Gastroesophageal sphincter (tissue), 4 donors: ENCODE results near the gene ERBB2. TPM values are rescaled to one million over a fixed set of nuclear protein-coding genes. Genes with fewer than 3 reads are reported as not detected.

ENCODE experiments used
- ATAC-seq: fragments of 150-250 bp; one replicate; pipeline ENCODE4 v1.9.1; 2016; ENCODE audit warnings: mild to moderate bottlenecking, moderate library complexity
- H3K27ac ChIP-seq, 4 donors: fragments of 200-600 bp; sonication (generic) in 3 of 4; 1 replicate in 3 of 4; 2 replicates in 1 of 4; pipeline ENCODE4 v1.5.1; 2016 to 2019
- H3K27me3 ChIP-seq: fragments of 200-600 bp; sonication (generic); one replicate; pipeline ENCODE4 v1.5.1; 2019
- H3K36me3 ChIP-seq, 2 donors: fragments of 200-600 bp; sonication (generic); one replicate each; pipeline ENCODE4 v1.5.1; 2019; ENCODE audit warnings: control low read depth in 1 of 2
- H3K4me1 ChIP-seq, 3 donors: fragments of 200-600 bp; sonication (generic); 1 replicate in 2 of 3; 2 replicates in 1 of 3; pipeline ENCODE4 v1.5.1; 2016 to 2019; ENCODE audit warnings: control low read depth in 2 of 3
- H3K4me3 ChIP-seq, 2 donors: fragments of 200-600 bp; sonication (generic); one replicate each; pipeline ENCODE4 v1.5.1; 2019; ENCODE audit warnings: mild to moderate bottlenecking in 1 of 2, moderate library complexity in 1 of 2
- H3K9me3 ChIP-seq, 3 donors: fragments of 200-600 bp; sonication (generic); one replicate each; pipeline ENCODE4 v1.5.1; 2017 to 2019; ENCODE audit warnings: control low read depth in 2 of 3
- EP300 ChIP-seq: sonication (generic); formaldehyde crosslinking; IDR thresholded peaks from one replicate; pipeline ENCODE4 v1.6.1; 2017; ENCODE audit warnings: antibody characterized with exemption, mild to moderate bottlenecking
- POLR2A ChIP-seq, 2 donors: fragments of 450-650 bp; IDR thresholded peaks; one replicate each; pipeline ENCODE4 v1.6.1; 2017; ENCODE audit warnings: antibody characterized with exemption in 2 of 2, mild to moderate bottlenecking in 2 of 2, moderate library complexity in 1 of 2
- POLR2AphosphoS5 ChIP-seq: sonication (generic); formaldehyde crosslinking; IDR thresholded peaks from one replicate; pipeline ENCODE4 v1.6.1; 2017; ENCODE audit warnings: antibody characterized with exemption
- WGBS, 2 donors: methylation state at CpG; one replicate each; pipeline ENCODE4 v1.1.5; 2018; ENCODE audit warnings: low coverage in 1 of 2; 5-methylcytosine and 5-hydroxymethylcytosine counted together
- total RNA-seq, 4 donors: library from RNA; depleted of rRNA; stranded (reverse); fragments of >200 nt; gene quantifications; one replicate each; pipeline ENCODE4 v1.1.0, GENCODE V29; 2016
- TF ChIP-seq, protein P1 (sequence below), 4 experiments: fragments of 200-600 bp in 2 of 4; fragments of 450-650 bp in 2 of 4; sonication (generic) in 1 of 4; IDR thresholded peaks; one replicate each; pipeline ENCODE4 v1.5.1; 2017 to 2019; ENCODE audit warnings: antibody characterized with exemption in 4 of 4, mild to moderate bottlenecking in 2 of 4, moderate library complexity in 2 of 4

The ERBB2 gene
- total RNA-seq, 4 donors from 2014 or later, result 43.3 to 60.8 (median 48.2) TPM

- peaks cover 15% of the 10 kb centered on the region for H3K27me3 ChIP-seq
- no peak overlapping the region for H3K4me3 ChIP-seq
- 83 to 100% methylated on average over 1 to 2 of the region's 10 CpGs for WGBS, 2 donors
- H3K9me3 ChIP-seq, result no peaks in the 10 kb centered on the region
- H3K27ac ChIP-seq, result peak overlapping the region in 1 of 4 donors; percentile 5
- TF ChIP-seq POLR2AphosphoS5, result no peak
- no peak for TF ChIP-seq EP300
- TF ChIP-seq POLR2A (IDR thresholded peaks at IDR 0.05), result no peak
- TF ChIP-seq, protein P1, sequence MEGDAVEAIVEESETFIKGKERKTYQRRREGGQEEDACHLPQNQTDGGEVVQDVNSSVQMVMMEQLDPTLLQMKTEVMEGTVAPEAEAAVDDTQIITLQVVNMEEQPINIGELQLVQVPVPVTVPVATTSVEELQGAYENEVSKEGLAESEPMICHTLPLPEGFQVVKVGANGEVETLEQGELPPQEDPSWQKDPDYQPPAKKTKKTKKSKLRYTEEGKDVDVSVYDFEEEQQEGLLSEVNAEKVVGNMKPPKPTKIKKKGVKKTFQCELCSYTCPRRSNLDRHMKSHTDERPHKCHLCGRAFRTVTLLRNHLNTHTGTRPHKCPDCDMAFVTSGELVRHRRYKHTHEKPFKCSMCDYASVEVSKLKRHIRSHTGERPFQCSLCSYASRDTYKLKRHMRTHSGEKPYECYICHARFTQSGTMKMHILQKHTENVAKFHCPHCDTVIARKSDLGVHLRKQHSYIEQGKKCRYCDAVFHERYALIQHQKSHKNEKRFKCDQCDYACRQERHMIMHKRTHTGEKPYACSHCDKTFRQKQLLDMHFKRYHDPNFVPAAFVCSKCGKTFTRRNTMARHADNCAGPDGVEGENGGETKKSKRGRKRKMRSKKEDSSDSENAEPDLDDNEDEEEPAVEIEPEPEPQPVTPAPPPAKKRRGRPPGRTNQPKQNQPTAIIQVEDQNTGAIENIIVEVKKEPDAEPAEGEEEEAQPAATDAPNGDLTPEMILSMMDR (IDR thresholded peaks at IDR 0.05), result no peak
- peaks cover 0 to 48% (median 17%) of the 10 kb centered on the region in 3 donors for H3K4me1 ChIP-seq
- ATAC-seq, result no peak
- peaks cover 0 to 20% of the 10 kb centered on the region in 2 donors for H3K36me3 ChIP-seq
These were observed 24.3 kb upstream of the ERBB2 start for GRCh38 chr17:39675390-39676082.

DNA sequence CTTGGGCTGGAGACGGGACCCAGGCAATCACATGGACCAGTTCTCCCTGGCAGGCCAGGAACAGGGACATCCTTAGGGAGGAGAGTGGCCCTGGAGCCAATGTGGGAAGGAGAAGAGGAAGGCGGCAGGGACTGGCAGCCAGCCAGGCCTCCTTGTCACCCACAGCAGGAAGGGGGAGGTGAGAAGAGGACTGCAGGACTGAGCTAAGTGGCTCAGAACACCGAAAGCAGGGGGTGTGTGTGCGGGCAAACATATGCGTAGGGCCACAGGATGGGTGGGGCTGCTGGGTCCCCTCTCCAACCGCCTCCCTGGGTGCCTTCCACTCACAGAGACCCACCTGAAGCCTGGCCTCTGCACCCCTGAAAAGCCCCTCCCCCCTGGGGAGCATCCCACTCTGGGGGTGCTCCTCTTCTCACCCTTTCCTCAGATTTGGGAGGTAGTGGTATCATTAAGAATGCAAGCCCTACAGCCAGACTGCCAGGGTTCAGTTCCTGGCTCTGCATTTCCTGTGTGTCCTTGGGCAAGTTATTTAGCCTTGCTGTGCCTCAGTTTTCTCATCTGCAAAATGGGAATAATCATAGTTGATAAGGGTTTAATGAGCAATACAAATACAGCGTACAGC is 23.6 kb upstream of the ERBB2 start:
- Histone ChIP-seq H3K4me3 (no peak overlapping the region), H3K27ac (peak overlapping the region in 1 of 4 donors; percentile 5), H3K9me3 (no peaks in the 10 kb centered on the region), H3K27me3 (peaks cover 7% of the 10 kb centered on the region), H3K4me1 (peaks cover 0 to 46% (median 17%) of the 10 kb centered on the region in 3 donors), H3K36me3 (peaks cover 0 to 28% of the 10 kb centered on the region in 2 donors)
- WGBS, 2 donors, result 70% methylated on average over 2 of the region's 7 CpGs; no CpG with 5 or more reads in 1 of the 2 donors
- ATAC-seq, result peak; percentile 14
- TF ChIP-seq POLR2A (IDR thresholded peaks at IDR 0.05) (no peak), POLR2AphosphoS5 (no peak), EP300 (no peak)
- TF ChIP-seq, protein P1 (IDR thresholded peaks at IDR 0.05), result no peak

DNA sequence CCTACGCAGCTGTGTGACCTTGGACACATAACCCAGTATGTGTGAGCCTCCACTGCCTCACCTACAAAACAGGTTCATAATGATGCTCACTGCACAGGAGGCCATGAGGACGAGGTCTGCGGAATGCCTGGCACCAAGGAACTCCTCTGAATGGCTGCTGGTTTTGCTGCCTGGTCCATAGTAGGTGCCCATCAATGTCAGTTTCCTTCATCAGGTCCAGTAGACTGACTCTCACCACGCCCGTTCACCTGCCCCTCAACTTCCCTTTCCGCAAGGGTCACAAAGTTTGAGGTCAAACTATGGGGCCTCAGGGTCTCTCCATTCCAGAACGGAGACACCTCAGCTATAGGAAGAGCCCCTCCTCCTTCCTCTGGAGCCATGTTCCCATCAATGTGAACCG is 22.8 kb upstream of the ERBB2 start:
- WGBS, 2 donors, result 46 to 100% methylated on average over 2 to 5 of the region's 8 CpGs
- ATAC-seq, result no peak
- H3K9me3 ChIP-seq, result no peaks in the 10 kb centered on the region
- H3K4me1 ChIP-seq, result peaks cover 0 to 38% (median 17%) of the 10 kb centered on the region in 3 donors
- H3K27me3 ChIP-seq, result no peaks in the 10 kb centered on the region
- TF ChIP-seq, protein P1 (IDR thresholded peaks at IDR 0.05), result no peak
- TF ChIP-seq EP300 (no peak), POLR2A (IDR thresholded peaks at IDR 0.05) (no peak), POLR2AphosphoS5 (no peak)
- H3K4me3 ChIP-seq, result no peak overlapping the region
- H3K36me3 ChIP-seq, result peaks cover 0 to 33% of the 10 kb centered on the region in 2 donors
- peak overlapping the region in 3 of 4 donors; percentile 55 to 75 (median 70) for H3K27ac ChIP-seq

DNA sequence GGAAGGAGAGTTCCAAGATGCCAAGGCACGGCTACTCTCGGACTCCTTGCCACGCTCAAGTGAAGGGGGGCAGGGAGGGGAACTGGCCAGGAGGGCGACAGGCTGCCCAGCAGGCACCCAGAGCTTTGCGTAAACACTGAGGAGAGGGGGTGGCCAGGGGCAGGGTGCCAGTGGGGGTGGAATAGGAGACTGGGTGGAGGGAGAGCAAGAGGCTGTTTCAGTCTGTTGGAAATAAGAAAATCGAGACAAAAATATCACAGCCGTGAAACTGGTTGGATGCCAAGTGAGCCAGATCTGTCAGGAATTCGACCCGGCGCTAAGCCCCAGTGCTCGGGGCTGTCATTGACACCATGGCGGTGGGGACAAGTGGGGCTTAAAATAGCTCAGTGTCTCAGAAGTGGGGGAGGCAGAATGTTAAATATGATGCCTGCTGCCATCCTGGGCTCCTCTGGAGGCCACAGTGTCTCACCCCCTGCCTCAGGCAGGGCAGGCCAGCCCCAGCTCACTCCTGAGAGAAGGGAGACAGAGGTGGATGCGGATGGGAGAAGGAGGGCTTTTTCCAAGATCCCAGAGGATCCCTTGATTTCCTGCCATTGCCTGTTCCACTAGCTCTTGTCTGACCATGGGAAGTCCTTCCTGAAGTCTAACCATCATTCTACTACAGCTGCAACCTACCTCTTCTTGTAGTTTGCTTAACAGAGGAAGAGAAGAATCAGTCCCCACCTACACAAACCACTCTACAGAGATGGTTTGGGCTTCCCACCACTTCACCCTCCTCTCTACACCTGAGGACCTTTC is 22.1 kb upstream of the ERBB2 start:
- peak; percentile 52 for ATAC-seq
- WGBS, 2 donors, result 29 to 30% methylated on average over 8 to 10 of the region's 13 CpGs
- H3K4me3 ChIP-seq, result no peak overlapping the region
- H3K27me3 ChIP-seq, result no peaks in the 10 kb centered on the region
- no peaks in the 10 kb centered on the region for H3K9me3 ChIP-seq
- peaks cover 0 to 36% of the 10 kb centered on the region in 2 donors for H3K36me3 ChIP-seq
- H3K27ac ChIP-seq, result peak overlapping the region; percentile 4 to 75 (median 62)
- peaks cover 0 to 37% (median 17%) of the 10 kb centered on the region in 3 donors for H3K4me1 ChIP-seq
- TF ChIP-seq POLR2AphosphoS5 (no peak), EP300 (no peak)
- TF ChIP-seq, protein P1 (IDR thresholded peaks at IDR 0.05), result no peak
